Activated naive CD8-positive, alpha-beta T cell treated with anti-CD3 and anti-CD28 coated beads, Interleukin-2, amount 50 U/mL, for 24 hours (primary cell): ENCODE results near the gene C1orf116.

Experiments
- ATAC-seq: fragments of 150-1000 bp; cut with Tn5 transposase; one replicate; pipeline ENCODE4 v1.10.0; 2021
- DNase-seq: peaks from one replicate; pipeline ENCODE4 v3.0.0; 2021
- H3K27ac Mint-ChIP-seq: one replicate; pipeline ENCODE4 v1.8.0; 2021; ENCODE audit warnings: mild to moderate bottlenecking, mixed read lengths
- H3K27me3 Mint-ChIP-seq: one replicate; pipeline ENCODE4 v1.8.0; 2021; ENCODE audit warnings: mixed read lengths
- H3K36me3 Mint-ChIP-seq: one replicate; pipeline ENCODE4 v1.8.0; 2021; ENCODE audit warnings: low read depth, mixed read lengths
- H3K4me1 Mint-ChIP-seq: one replicate; pipeline ENCODE4 v1.8.0; 2021; ENCODE audit warnings: mixed read lengths
- H3K4me3 Mint-ChIP-seq: one replicate; pipeline ENCODE4 v1.8.0; 2021; ENCODE audit warnings: mild to moderate bottlenecking, moderate library complexity, mixed read lengths
- H3K9me3 Mint-ChIP-seq: one replicate; pipeline ENCODE4 v1.8.0; 2021; ENCODE audit warnings: mixed read lengths

C1orf116 gene

DNA sequence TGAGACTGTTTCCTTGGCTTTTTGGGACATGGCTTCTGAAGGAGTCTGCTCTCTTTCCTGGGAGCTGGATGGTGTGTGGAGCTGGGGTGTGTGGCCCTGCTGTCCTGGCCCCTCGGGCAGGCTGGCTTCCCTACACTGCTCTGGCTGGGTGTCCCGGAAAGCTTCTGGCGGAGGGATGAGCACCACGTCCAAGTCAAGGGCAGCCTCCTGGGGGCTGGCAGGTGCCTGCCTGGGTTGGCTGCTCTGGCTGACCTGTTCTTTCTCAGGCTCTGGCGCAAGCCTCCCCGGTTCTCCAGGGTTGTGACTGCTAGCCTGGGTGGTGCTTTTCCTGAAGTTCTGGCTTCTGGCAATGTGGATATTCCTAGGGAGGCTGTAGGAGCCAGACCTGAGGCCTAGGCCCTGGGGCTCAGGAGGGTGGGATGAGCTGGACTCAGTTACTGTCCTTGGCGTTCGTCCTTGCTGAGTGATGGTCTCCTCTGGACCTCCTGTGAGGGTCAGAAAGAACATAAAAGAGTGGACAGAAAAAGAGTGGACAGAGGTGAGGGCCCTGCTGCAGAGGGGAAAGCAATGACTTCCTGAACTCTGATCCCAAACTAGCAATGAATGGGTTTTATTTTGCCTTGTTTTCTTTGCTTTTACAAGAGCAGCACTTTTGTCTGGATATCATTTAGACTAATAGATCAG, 9.4 kb downstream of the C1orf116 start:
- no peak overlapping the region for H3K4me3 Mint-ChIP-seq
- no peak for ATAC-seq
- peaks cover 17% of the 10 kb centered on the region for H3K4me1 Mint-ChIP-seq
- H3K27ac Mint-ChIP-seq, result no peak overlapping the region
- peaks cover 9% of the 10 kb centered on the region for H3K27me3 Mint-ChIP-seq
- DNase-seq, result no peak
- no peaks in the 10 kb centered on the region for H3K36me3 Mint-ChIP-seq
- no peaks in the 10 kb centered on the region for H3K9me3 Mint-ChIP-seq

DNA sequence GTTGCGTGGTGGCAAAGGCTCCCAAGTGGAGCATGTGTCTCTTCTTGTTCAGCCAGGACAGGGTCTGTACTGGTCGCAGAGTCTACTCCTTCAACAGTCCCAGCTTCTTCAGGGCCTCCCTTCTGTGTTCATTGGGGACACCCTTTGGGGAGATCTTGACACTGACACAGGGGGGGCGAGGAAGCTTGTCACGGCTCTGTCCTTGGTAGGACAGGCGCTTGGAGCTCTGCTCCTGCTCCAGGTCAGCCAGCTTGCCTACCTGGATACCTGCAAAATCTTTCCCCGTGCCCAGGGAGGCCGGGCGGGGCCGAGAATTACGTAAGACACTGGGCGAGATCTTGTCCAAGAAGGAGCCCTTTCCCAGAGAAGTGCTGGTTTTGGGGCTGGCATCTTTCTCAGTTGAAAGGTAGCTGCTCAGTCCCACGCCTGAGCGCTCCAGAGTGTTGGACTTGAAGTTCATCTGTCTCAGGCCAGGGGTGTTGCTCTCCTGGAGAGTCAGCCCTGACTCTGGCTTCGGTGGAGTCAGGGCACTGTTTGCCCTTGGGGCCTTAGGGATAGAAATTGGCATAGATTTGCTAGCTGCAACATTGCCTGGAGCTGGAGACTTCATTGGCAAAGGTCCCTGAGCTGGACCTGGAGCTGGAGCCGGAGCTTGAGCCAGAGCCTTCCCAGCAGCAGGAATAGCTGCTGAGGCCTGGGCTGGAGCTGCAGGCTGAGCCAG, 10.5 kb downstream of the C1orf116 start:
- no peak for DNase-seq
- Mint-ChIP-seq H3K36me3 (no peaks in the 10 kb centered on the region), H3K4me3 (no peak overlapping the region), H3K27ac (no peak overlapping the region), H3K4me1 (peaks cover 17% of the 10 kb centered on the region), H3K27me3 (peaks cover 2% of the 10 kb centered on the region), H3K9me3 (no peaks in the 10 kb centered on the region)
- ATAC-seq, result no peak

DNA sequence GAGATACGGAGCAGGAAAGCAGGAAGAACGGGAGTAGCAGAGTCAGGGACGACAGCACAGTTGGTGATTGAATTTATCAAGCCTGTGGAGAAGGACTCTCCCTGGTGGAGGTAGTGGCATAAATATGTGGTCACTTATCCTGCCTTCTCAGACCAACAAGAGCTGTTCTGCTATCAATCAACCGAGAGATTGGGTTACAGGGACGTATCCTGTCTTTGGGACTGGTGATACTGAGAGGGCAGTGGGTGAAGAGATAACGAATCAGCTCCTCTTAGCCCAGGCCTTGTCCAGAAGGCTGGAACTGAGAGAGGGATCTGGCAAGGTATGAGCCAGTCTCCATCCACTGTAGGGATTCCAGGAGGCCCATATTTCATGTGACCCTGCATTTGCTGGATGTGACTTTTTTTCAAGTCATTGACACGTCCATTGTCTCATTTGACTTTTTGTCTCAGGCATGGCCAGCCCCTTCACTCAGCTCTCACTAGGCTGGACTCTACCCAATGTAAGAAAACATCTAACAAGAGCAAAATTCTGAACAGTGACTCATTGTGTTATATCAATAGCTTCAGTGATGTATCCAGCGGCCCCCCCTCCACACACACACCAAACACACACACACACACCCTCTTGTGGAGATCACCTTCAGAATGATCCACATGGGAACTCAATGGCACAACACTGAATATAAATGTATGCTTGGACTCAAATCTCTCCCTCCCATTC, 11.3 kb downstream of the C1orf116 start:
- ATAC-seq, result no peak
- Mint-ChIP-seq H3K27me3 (peaks cover 2% of the 10 kb centered on the region), H3K9me3 (no peaks in the 10 kb centered on the region), H3K27ac (no peak overlapping the region), H3K36me3 (no peaks in the 10 kb centered on the region), H3K4me3 (no peak overlapping the region), H3K4me1 (peaks cover 17% of the 10 kb centered on the region)
- no peak for DNase-seq

DNA sequence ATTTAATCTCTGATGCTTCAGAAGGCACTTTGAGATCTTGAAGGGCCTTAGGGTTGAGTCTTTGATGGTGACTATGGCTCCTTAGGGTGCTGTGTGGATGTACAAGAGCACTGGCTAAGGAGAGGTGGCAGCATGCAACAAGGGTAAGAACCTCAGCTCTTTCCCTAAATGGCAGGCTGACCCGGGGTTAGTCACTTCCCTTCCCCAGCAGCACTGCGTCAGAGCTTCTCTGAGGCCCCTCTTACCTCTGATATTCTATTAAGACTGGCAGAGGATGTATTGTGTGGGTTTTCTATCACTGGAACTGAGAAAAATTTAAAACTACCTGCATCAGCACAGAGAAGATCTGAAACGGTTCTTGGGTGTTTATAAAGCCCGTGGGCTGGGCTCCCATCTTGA, 11.8 kb downstream of the C1orf116 start:
- ATAC-seq, result peak; percentile 55
- Mint-ChIP-seq H3K36me3 (no peaks in the 10 kb centered on the region), H3K27me3 (peaks cover 2% of the 10 kb centered on the region), H3K4me1 (peaks cover 20% of the 10 kb centered on the region), H3K9me3 (no peaks in the 10 kb centered on the region), H3K27ac (no peak overlapping the region), H3K4me3 (no peak overlapping the region)
- peak; percentile 24 for DNase-seq

DNA sequence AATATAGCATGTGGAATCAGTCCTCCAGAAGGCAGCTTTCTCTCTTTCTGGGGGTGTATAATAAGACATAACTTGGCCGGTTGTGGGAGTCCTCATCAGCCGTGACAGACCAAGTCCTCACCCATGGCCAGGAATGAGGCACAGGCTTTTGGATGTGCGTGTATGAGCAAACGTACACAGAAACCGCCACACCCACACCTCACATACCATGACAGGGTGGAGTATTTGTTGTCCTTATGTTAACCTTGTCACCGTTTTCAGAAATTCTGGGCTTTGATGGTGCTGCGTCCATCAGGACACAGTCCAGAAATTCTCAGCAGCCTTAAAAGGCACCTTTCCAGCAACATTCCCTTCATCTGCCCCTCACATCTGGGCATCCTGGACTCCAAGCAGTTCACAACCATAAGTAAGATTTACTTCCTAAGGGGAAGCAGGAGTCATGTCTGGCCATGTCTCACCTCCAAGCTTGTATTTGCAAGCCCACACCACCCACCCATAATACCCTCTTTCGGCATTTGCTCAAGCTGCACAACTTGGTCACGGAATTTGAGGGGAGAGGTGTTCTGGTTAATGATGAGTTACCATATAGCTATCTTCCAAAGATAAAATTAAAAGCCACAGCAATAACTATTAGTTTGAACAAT, 12.4 kb downstream of the C1orf116 start:
- Mint-ChIP-seq H3K4me1 (peaks cover 20% of the 10 kb centered on the region), H3K4me3 (no peak overlapping the region), H3K36me3 (no peaks in the 10 kb centered on the region), H3K27me3 (peaks cover 2% of the 10 kb centered on the region), H3K27ac (no peak overlapping the region), H3K9me3 (no peaks in the 10 kb centered on the region)
- ATAC-seq (no peak), DNase-seq (no peak)

DNA sequence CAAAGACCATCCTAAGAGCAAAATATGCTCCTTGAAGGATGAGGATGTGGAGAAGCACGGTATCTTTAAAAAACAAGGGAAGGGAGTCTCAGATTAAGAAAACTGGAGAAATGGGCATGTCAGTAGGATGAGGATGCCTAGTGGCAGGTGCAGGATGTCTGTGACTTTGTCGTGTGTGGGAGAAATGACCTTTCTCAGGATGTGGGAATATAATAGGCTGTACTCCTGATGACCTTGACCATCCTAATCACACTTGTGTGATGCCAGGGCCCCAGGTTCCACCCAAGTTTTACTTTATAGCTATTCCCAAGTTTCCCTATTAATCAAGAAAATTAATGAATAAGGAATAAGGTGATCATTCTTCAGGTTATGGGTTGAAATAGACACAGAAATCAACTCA, 12.9 kb downstream of the C1orf116 start:
- DNase-seq (no peak), ATAC-seq (no peak)
- Mint-ChIP-seq H3K27ac (no peak overlapping the region), H3K4me1 (peaks cover 18% of the 10 kb centered on the region), H3K9me3 (no peaks in the 10 kb centered on the region), H3K4me3 (no peak overlapping the region), H3K27me3 (peaks cover 2% of the 10 kb centered on the region), H3K36me3 (no peaks in the 10 kb centered on the region)

DNA sequence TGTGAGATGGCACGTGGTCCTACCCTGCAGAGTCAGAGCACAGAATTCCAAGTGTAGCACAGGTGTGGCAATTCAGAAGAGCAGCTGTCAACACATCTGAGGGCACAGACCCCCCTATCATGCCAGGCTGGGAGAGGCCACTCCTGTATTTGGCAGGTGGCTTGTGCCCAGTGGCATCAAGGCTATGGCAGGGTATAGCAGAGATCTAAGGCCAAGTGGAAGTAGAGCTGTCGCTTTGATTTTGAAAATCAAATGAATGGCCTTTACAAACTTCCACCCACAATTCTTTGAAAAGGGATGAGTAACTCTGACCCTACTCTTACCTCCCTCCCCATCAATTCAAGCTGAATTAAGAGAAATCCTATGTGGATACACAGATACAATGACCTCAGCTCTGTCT, 13.4 kb downstream of the C1orf116 start:
- no peak overlapping the region for H3K4me3 Mint-ChIP-seq
- DNase-seq, result no peak
- H3K27me3 Mint-ChIP-seq, result peaks cover 7% of the 10 kb centered on the region
- H3K9me3 Mint-ChIP-seq, result no peaks in the 10 kb centered on the region
- peaks cover 13% of the 10 kb centered on the region for H3K4me1 Mint-ChIP-seq
- H3K27ac Mint-ChIP-seq, result no peak overlapping the region
- ATAC-seq, result no peak
- H3K36me3 Mint-ChIP-seq, result no peaks in the 10 kb centered on the region

DNA sequence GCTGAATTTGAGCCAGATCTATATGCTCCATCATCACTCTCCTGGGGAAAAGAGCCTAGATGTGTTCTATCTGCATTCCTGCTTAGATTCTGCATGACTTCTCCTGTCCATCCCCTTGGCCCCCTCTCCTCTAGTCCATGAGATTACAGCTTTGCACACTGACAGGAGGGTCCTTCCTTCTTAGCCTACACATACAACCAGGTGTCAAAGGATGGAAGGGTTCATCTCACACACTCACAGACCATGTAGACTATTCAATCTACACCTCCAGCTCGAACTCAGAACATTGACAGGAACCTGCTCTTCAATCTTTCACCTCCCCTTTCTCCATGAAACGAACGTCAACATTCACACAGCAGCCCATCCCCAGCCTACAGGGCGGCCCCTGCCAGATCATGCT, 13.8 kb downstream of the C1orf116 start:
- Mint-ChIP-seq H3K4me3 (no peak overlapping the region), H3K4me1 (peaks cover 9% of the 10 kb centered on the region), H3K9me3 (no peaks in the 10 kb centered on the region), H3K27me3 (peaks cover 7% of the 10 kb centered on the region), H3K36me3 (no peaks in the 10 kb centered on the region), H3K27ac (no peak overlapping the region)
- ATAC-seq (no peak), DNase-seq (no peak)

DNA sequence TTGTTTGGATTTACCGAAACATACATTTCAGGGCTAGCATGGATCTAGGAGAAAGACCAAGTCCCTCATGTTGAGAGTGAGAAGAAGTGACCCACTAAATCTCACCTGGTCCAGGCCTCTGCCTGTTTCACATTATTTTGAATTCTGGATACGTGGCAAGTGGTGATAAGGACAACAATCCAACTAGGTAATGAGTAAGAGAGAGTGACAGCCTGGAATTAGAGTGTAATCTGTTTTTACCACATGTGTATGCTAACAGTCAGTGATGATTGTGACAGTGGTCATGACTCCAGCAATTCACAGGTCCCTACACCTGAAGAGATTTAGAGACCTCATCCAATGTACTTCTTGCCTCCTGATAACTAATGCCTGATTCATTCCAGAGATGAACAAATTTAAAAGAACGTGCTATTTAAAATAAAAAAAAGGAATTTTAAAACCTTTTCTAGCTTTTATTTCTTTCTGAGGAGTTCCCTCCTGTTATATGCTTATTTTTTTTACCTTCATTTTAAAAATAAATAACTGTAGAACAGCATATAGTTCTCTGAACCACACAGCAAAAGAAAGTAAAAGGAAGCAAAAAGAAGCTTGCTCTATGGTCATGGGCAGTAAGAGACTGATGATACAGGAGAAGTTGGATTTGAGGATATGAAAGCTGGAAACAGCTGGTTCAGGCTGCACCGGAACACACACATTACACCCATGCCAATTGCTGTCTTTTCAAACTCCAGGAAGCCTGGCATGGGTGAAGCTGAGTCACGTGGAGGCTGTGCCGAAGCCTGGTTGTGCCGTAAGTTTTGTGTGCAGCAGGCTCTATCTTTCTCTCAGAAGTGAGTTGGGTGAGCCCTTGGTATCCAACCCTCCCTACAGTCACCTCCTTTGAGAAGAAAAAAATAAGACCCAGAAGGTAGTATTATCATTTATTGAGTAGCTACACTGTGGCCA, 14.7 kb downstream of the C1orf116 start:
- ATAC-seq (no peak), DNase-seq (no peak)
- no peaks in the 10 kb centered on the region for H3K9me3 Mint-ChIP-seq

DNA sequence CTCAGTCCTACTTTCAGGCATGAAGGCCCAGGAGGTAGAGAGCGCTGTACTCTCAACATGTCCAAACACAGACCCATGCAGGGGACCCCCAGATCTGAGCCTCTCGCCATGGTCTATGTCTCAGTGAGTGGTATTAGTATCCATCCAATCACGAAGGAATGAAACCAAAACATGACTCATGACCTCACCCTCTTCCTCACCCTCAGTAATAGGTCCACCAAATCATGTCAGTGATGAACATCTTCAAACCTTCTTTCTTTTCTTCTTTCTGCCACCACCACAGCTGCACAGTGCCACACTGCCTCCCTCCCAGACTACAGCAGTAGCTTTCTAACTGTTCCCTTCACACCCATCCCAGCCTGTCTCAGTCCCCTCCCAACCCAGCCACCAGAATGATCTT, 16.8 kb downstream of the C1orf116 start:
- peaks cover 12% of the 10 kb centered on the region for H3K27me3 Mint-ChIP-seq

More for the DNA sequence above, 14.7 kb downstream of the C1orf116 start:
- Mint-ChIP-seq H3K27me3 (peaks cover 8% of the 10 kb centered on the region), H3K36me3 (no peaks in the 10 kb centered on the region), H3K4me1 (peaks cover 6% of the 10 kb centered on the region), H3K27ac (no peak overlapping the region), H3K4me3 (no peak overlapping the region)

DNA sequence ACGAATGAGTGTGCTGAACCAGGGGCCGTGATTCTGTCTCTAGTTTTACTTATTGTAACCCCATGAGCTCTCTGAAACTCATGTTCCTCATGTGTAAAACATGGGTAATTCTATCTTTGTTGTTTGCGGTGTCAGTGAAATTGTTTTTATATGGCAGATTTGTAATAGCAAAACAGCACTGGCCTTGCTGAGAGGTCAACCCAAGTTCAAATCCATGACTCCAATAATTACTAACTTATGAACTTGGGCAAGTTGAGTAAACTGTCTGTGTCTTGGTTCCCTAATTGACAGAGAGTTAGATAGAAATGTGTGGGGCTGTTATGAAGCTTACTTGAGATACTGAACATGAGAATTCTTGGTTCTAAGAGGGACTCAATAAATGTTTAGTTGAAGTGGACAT, 17.8 kb downstream of the C1orf116 start:
- DNase-seq (no peak), ATAC-seq (no peak)
- no peak overlapping the region for H3K27ac Mint-ChIP-seq
- no peaks in the 10 kb centered on the region for H3K36me3 Mint-ChIP-seq
- H3K4me1 Mint-ChIP-seq, result peaks cover 3% of the 10 kb centered on the region
- no peak overlapping the region for H3K4me3 Mint-ChIP-seq
- no peaks in the 10 kb centered on the region for H3K9me3 Mint-ChIP-seq
- peaks cover 12% of the 10 kb centered on the region for H3K27me3 Mint-ChIP-seq

More for the DNA sequence above, 16.8 kb downstream of the C1orf116 start:
- Mint-ChIP-seq H3K4me3 (no peak overlapping the region), H3K4me1 (peaks cover 4% of the 10 kb centered on the region), H3K9me3 (no peaks in the 10 kb centered on the region), H3K27ac (no peak overlapping the region), H3K36me3 (no peaks in the 10 kb centered on the region)
- DNase-seq, result no peak
- ATAC-seq, result no peak

DNA sequence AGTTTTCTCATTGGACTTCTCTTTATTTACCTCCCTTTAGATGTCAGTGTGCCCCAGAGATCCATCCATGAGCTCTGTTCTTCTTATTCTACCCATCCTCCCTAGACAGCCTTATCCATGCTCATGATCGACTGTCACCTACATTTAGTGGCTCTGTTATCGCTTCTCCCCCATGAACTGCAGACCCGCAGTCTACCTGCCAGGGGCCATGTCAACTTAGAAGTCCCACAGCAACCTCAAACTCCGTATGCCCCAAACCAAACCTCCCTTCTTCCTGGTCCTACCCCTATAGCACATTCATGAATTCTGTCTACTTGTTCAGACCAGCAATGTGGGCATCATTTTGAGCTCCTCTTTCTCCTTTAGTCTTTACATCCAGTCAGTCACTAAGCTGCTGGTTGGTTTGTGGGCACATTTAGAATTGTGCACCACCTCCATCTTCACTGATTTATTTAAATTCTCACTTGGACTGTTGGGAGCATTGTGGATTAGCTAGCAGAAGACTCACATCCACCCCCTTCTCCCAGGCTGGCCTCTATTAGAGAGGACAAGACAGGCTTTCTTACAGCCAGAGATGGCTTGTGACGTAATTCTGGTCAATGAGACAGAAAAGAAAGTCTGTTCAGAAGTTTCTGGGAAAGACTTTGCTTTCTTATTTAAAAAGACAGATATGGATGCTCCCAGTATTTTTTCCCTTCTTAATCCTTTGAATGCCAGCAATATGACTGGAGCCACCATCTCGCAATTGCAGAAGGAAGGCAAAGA, 19.1 kb downstream of the C1orf116 start:
- Mint-ChIP-seq H3K36me3 (no peaks in the 10 kb centered on the region), H3K4me1 (peaks cover 3% of the 10 kb centered on the region), H3K27ac (no peak overlapping the region), H3K27me3 (peaks cover 10% of the 10 kb centered on the region), H3K4me3 (no peak overlapping the region), H3K9me3 (no peaks in the 10 kb centered on the region)
- ATAC-seq, result no peak
- DNase-seq, result no peak

DNA sequence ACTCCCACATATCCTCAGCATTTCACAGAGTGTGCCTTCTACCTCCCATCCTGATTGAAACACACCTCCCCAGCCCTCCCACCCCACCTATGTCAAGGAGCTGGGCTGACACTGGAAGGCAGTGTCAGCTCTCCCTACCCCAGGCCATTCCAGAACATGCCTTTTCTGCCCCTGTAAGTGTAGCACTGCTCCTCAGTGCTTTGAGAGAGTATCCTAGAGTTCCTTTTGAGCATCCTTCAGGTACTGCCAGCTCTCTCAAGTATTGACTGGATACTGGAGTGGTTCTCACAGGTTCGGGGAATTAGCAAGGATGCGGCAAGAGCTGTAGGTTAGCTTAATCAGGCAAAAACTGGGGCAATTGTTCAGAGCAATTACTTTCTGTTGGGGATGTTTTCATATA, 21.8 kb downstream of the C1orf116 start:
- Mint-ChIP-seq H3K27ac (no peak overlapping the region), H3K9me3 (no peaks in the 10 kb centered on the region), H3K27me3 (peaks cover 12% of the 10 kb centered on the region), H3K4me1 (no peaks in the 10 kb centered on the region), H3K36me3 (no peaks in the 10 kb centered on the region), H3K4me3 (no peak overlapping the region)
- ATAC-seq, result no peak
- no peak for DNase-seq
